ENCODE data around the gene CER1.
"Not testable (repeated sequence)": the region's sequence is repeated elsewhere in the genome, so short reads cannot be mapped to it uniquely, and the experiment has no call there.

CER1 gene

DNA sequence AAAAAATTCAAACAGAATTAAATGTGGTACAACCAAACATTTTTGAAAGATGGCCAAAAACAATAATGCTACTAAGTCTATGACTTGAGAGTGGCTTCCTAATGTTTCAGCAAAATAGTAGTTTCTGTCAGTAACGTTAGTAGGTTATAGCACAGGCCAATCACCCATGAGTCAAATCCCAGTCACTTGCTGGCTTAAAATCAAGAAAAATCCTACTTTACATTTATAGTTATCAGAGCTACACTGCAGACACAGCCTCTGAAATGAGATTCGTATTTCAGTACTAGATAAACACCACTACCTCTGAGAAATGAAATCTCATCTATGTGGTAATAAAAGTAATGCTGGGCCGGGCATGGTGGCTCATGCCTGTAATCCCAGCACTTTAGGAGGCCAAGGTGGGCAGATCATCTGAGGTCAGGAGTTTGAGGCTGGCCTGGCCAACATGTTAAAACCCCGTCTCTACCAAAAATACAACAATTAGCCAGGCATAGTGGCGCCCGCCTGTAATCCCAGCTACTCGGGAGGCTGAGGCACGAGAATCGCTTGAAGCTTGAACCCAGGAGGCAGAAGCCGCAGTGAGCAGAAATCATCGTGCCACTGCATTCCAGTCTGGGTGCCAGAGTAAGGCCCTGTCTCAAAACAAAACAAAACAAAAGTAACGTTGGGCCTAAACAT, 35.4 kb downstream of the CER1 start:
- TF ChIP-seq, protein P1, sequence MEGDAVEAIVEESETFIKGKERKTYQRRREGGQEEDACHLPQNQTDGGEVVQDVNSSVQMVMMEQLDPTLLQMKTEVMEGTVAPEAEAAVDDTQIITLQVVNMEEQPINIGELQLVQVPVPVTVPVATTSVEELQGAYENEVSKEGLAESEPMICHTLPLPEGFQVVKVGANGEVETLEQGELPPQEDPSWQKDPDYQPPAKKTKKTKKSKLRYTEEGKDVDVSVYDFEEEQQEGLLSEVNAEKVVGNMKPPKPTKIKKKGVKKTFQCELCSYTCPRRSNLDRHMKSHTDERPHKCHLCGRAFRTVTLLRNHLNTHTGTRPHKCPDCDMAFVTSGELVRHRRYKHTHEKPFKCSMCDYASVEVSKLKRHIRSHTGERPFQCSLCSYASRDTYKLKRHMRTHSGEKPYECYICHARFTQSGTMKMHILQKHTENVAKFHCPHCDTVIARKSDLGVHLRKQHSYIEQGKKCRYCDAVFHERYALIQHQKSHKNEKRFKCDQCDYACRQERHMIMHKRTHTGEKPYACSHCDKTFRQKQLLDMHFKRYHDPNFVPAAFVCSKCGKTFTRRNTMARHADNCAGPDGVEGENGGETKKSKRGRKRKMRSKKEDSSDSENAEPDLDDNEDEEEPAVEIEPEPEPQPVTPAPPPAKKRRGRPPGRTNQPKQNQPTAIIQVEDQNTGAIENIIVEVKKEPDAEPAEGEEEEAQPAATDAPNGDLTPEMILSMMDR (IDR thresholded peaks at IDR 0.05; ENCODE audit: insufficient read depth, low read length, poor library complexity, severe bottlenecking), result no peak

DNA sequence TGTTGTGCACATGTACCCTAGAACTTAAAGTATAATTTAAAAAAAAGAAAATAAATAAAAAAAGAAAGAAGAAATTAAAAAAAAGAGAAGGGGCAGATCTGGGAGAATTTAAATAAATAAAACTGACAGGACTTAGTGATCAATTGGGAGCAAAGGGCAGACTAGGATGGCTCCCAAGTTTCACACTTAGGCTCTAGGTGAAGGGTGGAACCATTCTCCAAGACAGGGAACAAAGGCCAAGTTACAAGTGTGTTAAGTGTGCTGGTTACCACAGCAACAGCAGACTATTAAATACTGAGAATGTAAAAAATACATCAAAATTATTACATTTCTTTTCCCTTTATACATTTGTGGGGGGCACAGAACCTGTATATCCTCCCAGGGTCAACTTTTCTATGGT, 36.4 kb downstream of the CER1 start:
- TF ChIP-seq, protein P1 (IDR thresholded peaks at IDR 0.05; ENCODE audit: insufficient read depth, low read length, poor library complexity, severe bottlenecking), result no peak
- DNase-seq (ENCODE audit: extremely low read depth, insufficient read length), result no peak
- H3K36me3 ChIP-seq (ENCODE audit: control insufficient read depth, insufficient read depth, low read length), result peaks cover 4% of the 10 kb centered on the region
- no peaks in the 10 kb centered on the region for H3K27me3 ChIP-seq (replicated peaks; ENCODE audit: control insufficient read depth, insufficient read depth, low read length)
- H3K4me3 ChIP-seq (replicated peaks; ENCODE audit: low read depth, low read length), result no peak overlapping the region

More for the DNA sequence above, 35.4 kb downstream of the CER1 start:
- DNase-seq (ENCODE audit: extremely low read depth, insufficient read length), result no peak
- peaks cover 4% of the 10 kb centered on the region for H3K36me3 ChIP-seq (ENCODE audit: control insufficient read depth, insufficient read depth, low read length)
- H3K27me3 ChIP-seq (replicated peaks; ENCODE audit: control insufficient read depth, insufficient read depth, low read length), result no peaks in the 10 kb centered on the region
- H3K4me3 ChIP-seq (replicated peaks; ENCODE audit: low read depth, low read length), result no peak overlapping the region

DNA sequence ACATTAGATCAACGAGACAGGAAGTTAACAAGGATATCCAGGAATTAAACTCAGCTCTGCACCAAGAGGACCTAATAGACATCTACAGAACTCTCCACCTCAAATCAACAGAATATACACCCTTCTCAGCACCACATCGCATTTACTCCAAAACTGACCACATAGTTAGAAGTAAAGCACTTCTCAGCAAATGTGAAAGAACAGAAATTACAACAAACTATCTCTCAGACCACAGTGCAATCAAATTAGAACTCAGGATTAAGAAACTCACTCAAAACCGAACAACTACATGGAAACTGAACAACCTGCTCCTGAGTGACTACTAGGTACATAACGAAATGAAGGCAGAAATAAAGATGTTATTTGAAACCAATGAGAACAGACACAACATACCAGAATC, 39.9 kb downstream of the CER1 start:
- H3K27me3 ChIP-seq (replicated peaks; ENCODE audit: control insufficient read depth, insufficient read depth, low read length); H3K4me3 ChIP-seq (replicated peaks; ENCODE audit: low read depth, low read length); DNase-seq (ENCODE audit: extremely low read depth, insufficient read length); H3K36me3 ChIP-seq (ENCODE audit: control insufficient read depth, insufficient read depth, low read length): not testable (repeated sequence)

DNA sequence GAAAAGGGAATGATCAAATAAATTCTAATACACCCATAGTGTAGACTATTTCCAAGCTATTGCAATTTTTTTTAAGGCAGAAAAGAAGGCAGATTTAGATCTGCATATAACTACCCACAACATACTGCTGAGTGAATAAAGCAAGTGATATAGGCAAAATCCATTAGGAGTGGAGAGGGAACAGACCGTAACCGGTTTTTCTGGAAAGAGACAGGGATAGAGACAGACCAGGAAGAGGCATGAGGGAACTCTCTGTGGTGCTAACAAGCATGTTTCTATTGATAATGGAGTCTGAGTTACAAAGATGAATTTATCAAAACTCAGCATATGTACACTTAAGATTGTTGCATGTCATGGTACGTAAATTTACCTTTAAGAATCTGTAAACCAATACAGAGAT, 43.8 kb downstream of the CER1 start:
- no peak for DNase-seq (ENCODE audit: extremely low read depth, insufficient read length)
- H3K4me3 ChIP-seq (replicated peaks; ENCODE audit: low read depth, low read length), result no peak overlapping the region
- TF ChIP-seq, protein P1 (IDR thresholded peaks at IDR 0.05; ENCODE audit: insufficient read depth, low read length, poor library complexity, severe bottlenecking), result no peak
- H3K27me3 ChIP-seq (replicated peaks; ENCODE audit: control insufficient read depth, insufficient read depth, low read length), result no peaks in the 10 kb centered on the region
- no peaks in the 10 kb centered on the region; the same call in 1 of the 2 replicates for H3K36me3 ChIP-seq (ENCODE audit: control insufficient read depth, insufficient read depth, low read length)

DNA sequence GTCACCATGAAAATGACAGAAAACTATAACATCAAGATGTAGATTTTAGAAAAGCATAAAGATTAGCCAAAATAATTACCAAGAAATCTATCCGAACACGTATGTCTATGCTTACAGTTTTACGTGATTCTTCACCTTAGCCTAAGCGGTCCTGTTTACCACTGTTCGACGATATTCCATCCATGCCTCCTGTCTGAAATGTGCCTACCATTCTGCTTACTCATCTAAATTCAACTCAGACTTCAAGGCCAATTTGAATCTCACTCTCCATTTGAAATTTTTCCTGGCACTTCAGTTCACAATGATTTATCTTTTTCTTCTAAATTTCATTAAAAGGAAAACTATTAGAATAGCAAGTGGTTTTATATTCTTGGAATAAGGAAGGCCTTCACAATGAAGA, 44.7 kb downstream of the CER1 start:
- Histone ChIP-seq H3K4me3 (replicated peaks; ENCODE audit: low read depth, low read length) (no peak overlapping the region), H3K36me3 (ENCODE audit: control insufficient read depth, insufficient read depth, low read length) (no peaks in the 10 kb centered on the region; the same call in 1 of the 2 replicates), H3K27me3 (replicated peaks; ENCODE audit: control insufficient read depth, insufficient read depth, low read length) (no peaks in the 10 kb centered on the region)
- TF ChIP-seq, protein P1 (IDR thresholded peaks at IDR 0.05; ENCODE audit: insufficient read depth, low read length, poor library complexity, severe bottlenecking), result no peak
- DNase-seq (ENCODE audit: extremely low read depth, insufficient read length), result no peak

DNA sequence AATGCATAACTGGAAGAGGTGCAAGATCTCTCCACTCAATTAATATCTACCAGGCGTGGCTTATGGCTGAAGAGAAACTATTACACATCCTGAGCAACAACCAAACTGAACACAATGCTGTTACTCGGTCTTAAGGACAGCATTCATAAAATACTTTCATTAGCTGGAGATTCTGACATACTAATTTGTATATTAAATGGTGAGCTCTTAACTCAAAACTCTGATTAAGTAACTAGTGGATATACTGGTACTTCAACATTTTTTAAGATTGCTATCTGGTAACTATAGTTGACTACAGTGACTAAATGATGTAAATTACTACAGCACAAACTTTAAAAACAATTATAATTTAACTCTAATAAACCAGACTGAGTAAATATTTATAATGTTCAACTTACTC, 45.1 kb downstream of the CER1 start:
- Histone ChIP-seq H3K36me3 (ENCODE audit: control insufficient read depth, insufficient read depth, low read length) (no peaks in the 10 kb centered on the region; the same call in 1 of the 2 replicates), H3K27me3 (replicated peaks; ENCODE audit: control insufficient read depth, insufficient read depth, low read length) (no peaks in the 10 kb centered on the region)

More for the DNA sequence above, 45.1 kb downstream of the CER1 start:
- TF ChIP-seq, protein P1 (IDR thresholded peaks at IDR 0.05; ENCODE audit: insufficient read depth, low read length, poor library complexity, severe bottlenecking), result no peak
- DNase-seq (ENCODE audit: extremely low read depth, insufficient read length), result no peak
- H3K4me3 ChIP-seq (replicated peaks; ENCODE audit: low read depth, low read length), result no peak overlapping the region

Data from GM06990 (cell line).